ENCODE results near the gene HDGFL3.

DNA sequence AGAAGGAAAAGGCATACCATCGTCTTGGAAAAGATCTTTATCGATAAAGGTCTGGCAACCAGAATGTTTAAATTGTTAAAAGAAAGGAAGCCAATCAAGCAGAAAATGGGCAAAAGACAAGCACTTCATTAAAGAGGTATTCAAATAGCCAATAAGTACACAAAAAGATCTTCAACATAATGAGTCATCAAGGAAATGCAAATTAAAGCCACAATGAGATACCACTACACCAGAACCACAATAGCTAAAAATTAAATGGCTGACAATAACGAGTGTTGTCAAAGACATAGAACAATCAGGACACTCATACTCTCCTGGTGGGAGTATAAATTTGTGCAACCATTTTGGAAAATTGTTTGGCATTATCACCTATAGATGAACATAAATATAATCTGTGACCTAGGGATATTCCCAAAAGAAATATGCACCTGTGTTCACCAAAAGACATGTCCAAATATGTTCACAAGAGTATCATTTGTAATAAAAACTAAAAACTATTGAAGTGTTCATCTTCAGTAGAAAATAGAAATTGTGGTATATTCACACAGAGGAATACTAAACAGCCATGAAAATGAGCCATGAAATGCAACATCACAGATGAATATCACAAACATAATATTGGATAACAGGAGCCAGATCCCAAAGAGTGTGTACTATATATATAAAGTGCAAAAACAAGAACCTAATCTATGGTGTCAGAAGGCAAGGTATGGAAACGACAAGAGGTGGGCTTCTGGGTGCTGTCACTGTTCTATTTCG is 126.2 kb downstream of the HDGFL3 start:
- TF ChIP-seq EZH2 (IDR thresholded peaks at IDR 0.05) (no peak), POLR2AphosphoS5 (IDR thresholded peaks at IDR 0.05; ENCODE audit: borderline replicate concordance, low read depth, low read length) (no peak)
